Panc1 (cell line): ENCODE results near the gene ACIN1. TPM values are rescaled to one million over a fixed set of nuclear protein-coding genes. Genes with fewer than 3 reads are reported as not detected.

Experiments
- ATAC-seq: fragments of 200-7000 bp; cut with Tn5 transposase; 2 replicates; pipeline ENCODE4 v1.9.1; 2020; ENCODE audit warnings: mild to moderate bottlenecking, moderate library complexity
- BruUV-seq: library from RNA; stranded (reverse); fragments of 400-500 nt; replicated peaks from 2 replicates; lab custom pipeline; 2021; lab: Mats Ljungman, UMichigan
- CTCF ChIA-PET: fragments of 300-600 bp; sonication (Branson Sonifier 250); formaldehyde crosslinking; loops from one replicate; lab custom pipeline; 2022; ENCODE audit warnings: antibody characterized with exemption; lab: Charles Lee
- POLR2A ChIA-PET: fragments of 300-600 bp; sonication (Branson Sonifier 250); formaldehyde crosslinking; loops from one replicate; lab custom pipeline; 2022; ENCODE audit warnings: antibody characterized with exemption; lab: Charles Lee
- DNase-seq: peaks from one replicate; pipeline ENCODE4 v3.0.0-alpha.2; 2010; ENCODE audit warnings: low read depth, low spot score
- H3K27ac ChIP-seq: 2 replicates; pipeline ENCODE4 v1.5.1; 2011; ENCODE audit warnings: mild to moderate bottlenecking, low read length, inconsistent platforms
- H3K27me3 ChIP-seq: fragments of 200-500 bp; sonication (Bioruptor generic); 2 replicates; pipeline ENCODE4 v1.6.0; 2014; ENCODE audit warnings: low read length, inconsistent platforms; ENCODE audit not compliant: control insufficient read depth, insufficient read depth
- H3K36me3 ChIP-seq: fragments of 200-500 bp; sonication (Bioruptor generic); 2 replicates; pipeline ENCODE4 v1.5.1; 2014; ENCODE audit warnings: inconsistent platforms, mild to moderate bottlenecking, low read length, moderate library complexity; ENCODE audit not compliant: control insufficient read depth, insufficient read depth
- H3K4me1 ChIP-seq: 2 replicates; pipeline ENCODE4 v1.5.1; 2011; ENCODE audit warnings: inconsistent platforms, mild to moderate bottlenecking, low read length, moderate library complexity; ENCODE audit not compliant: control insufficient read depth, insufficient read depth
- H3K4me3 ChIP-seq, 2 experiments: 2 replicates each; pipeline ENCODE4 v1.5.1; 2011 to 2012; ENCODE audit warnings: low read depth in 2 of 2, low read length in 2 of 2, mild to moderate bottlenecking in 2 of 2, inconsistent platforms in 1 of 2, moderate library complexity in 1 of 2
- H3K9me3 ChIP-seq: fragments of 200-500 bp; sonication (Bioruptor generic); 2 replicates; pipeline ENCODE4 v1.5.1; 2014; ENCODE audit warnings: low read depth, mild to moderate bottlenecking, inconsistent platforms, low read length, moderate library complexity; ENCODE audit not compliant: control insufficient read depth, insufficient read depth
- CTCF ChIP-seq: fragments of 450-650 bp; IDR thresholded peaks from 2 replicates; pipeline ENCODE4 v1.5.1; 2017; ENCODE audit warnings: mild to moderate bottlenecking
- POLR2AphosphoS5 ChIP-seq: IDR thresholded peaks from 2 replicates; pipeline ENCODE4 v1.6.1; 2012; ENCODE audit warnings: mild to moderate bottlenecking, low read depth, low read length, moderate library complexity
- SIN3A ChIP-seq: IDR thresholded peaks from 2 replicates; pipeline ENCODE4 v1.6.1; 2012; ENCODE audit warnings: low read depth, mild to moderate bottlenecking, low read length, moderate library complexity, borderline replicate concordance; ENCODE audit not compliant: insufficient read depth
- TCF7L2 ChIP-seq: IDR thresholded peaks from 2 replicates; pipeline ENCODE4 v1.6.1; 2011; ENCODE audit warnings: mild to moderate bottlenecking, low read depth, low read length, inconsistent platforms
- in situ Hi-C: cut with HindIII; loops from 2 replicates; pipeline ENCODE4 v1.10.0; 2016; ENCODE audit warnings: low sequenced_read_pairs, low pct_unique_long_range_greater_than_20kb
- intact Hi-C: fragments of 100-400 bp; cut with micrococcal nuclease; formaldehyde crosslinking; loops from one replicate; pipeline ENCODE4 v1.10.0; 2022; ENCODE audit not compliant: unreplicated experiment
- total RNA-seq: library from RNA; stranded (reverse); gene quantifications from one replicate; pipeline ENCODE4 v1.2.1, GENCODE V29; 2021; ENCODE audit not compliant: unreplicated experiment
- TF ChIP-seq, protein P1 (sequence below), 2 experiments: IDR thresholded peaks; 2 replicates each; pipeline ENCODE4 v1.6.1; 2011 to 2012; ENCODE audit warnings: low read depth in 2 of 2, control low read depth in 1 of 2, low read length in 1 of 2, mild to moderate bottlenecking in 1 of 2, moderate library complexity in 1 of 2; ENCODE audit not compliant: insufficient read depth in 1 of 2

The ACIN1 gene
- total RNA-seq, 1 experiment from 2014 or later: 162 TPM

DNA sequence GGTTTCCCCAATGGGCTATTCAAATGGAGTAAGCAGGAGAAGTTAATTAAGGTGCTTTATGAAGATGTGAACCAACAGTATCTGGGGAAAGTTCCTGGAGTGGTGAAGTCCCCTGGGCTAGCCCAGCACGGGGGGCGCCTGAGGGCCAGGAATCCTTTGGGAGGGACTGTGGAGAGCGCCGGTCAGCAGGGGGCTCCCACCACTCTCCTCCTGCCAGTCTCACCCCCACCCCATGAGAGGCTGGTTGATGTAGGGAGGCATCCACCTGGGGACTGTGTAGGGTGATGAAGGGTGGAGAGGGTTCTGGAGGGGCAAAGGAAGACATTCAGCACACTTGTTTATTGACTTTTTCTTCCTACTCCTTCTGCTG lies 19.7 kb upstream of the ACIN1 start:
- Histone ChIP-seq H3K36me3 (no peaks in the 10 kb centered on the region), H3K27ac (no peak overlapping the region), H3K4me3 (no peak overlapping the region), H3K9me3 (no peaks in the 10 kb centered on the region), H3K4me1 (no peaks in the 10 kb centered on the region), H3K27me3 (no peaks in the 10 kb centered on the region; the same call in 1 of the 2 replicates)
- no peak for TF ChIP-seq SIN3A
- no peak for TF ChIP-seq TCF7L2
- TF ChIP-seq POLR2AphosphoS5: no peak
- TF ChIP-seq CTCF: no peak
- TF ChIP-seq, protein P1, sequence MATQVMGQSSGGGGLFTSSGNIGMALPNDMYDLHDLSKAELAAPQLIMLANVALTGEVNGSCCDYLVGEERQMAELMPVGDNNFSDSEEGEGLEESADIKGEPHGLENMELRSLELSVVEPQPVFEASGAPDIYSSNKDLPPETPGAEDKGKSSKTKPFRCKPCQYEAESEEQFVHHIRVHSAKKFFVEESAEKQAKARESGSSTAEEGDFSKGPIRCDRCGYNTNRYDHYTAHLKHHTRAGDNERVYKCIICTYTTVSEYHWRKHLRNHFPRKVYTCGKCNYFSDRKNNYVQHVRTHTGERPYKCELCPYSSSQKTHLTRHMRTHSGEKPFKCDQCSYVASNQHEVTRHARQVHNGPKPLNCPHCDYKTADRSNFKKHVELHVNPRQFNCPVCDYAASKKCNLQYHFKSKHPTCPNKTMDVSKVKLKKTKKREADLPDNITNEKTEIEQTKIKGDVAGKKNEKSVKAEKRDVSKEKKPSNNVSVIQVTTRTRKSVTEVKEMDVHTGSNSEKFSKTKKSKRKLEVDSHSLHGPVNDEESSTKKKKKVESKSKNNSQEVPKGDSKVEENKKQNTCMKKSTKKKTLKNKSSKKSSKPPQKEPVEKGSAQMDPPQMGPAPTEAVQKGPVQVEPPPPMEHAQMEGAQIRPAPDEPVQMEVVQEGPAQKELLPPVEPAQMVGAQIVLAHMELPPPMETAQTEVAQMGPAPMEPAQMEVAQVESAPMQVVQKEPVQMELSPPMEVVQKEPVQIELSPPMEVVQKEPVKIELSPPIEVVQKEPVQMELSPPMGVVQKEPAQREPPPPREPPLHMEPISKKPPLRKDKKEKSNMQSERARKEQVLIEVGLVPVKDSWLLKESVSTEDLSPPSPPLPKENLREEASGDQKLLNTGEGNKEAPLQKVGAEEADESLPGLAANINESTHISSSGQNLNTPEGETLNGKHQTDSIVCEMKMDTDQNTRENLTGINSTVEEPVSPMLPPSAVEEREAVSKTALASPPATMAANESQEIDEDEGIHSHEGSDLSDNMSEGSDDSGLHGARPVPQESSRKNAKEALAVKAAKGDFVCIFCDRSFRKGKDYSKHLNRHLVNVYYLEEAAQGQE (IDR thresholded peaks at IDR 0.05; ENCODE audit: insufficient read depth in 1 of 2, low read depth in 2 of 2, low read length in 1 of 2): no peak
- ChIA-PET POLR2A (no interaction called here), CTCF (no interaction called here)
- no peak for DNase-seq
- no TSS peak for BruUV-seq
- intact Hi-C loops: no loop called here
- no peak for ATAC-seq
- in situ Hi-C loops: no loop called here

- BruUV-seq: no TSS peak
- no peak for TF ChIP-seq POLR2AphosphoS5
- TF ChIP-seq CTCF: no peak
- TF ChIP-seq, protein P1 (IDR thresholded peaks at IDR 0.05; ENCODE audit: insufficient read depth in 1 of 2, low read depth in 2 of 2, low read length in 1 of 2): no peak
- TF ChIP-seq SIN3A: no peak
- TF ChIP-seq TCF7L2: no peak
- H3K27ac ChIP-seq: no peak overlapping the region
- H3K4me1 ChIP-seq: no peaks in the 10 kb centered on the region
- no peak overlapping the region for H3K4me3 ChIP-seq
- ATAC-seq (no peak), DNase-seq (no peak)
- H3K27me3 ChIP-seq: no peaks in the 10 kb centered on the region; the same call in 1 of the 2 replicates
- ChIA-PET CTCF (no interaction called here), POLR2A (no interaction called here)
- H3K9me3 ChIP-seq: no peaks in the 10 kb centered on the region
- in situ Hi-C loops (no loop called here), intact Hi-C loops (no loop called here)
- no peaks in the 10 kb centered on the region for H3K36me3 ChIP-seq
Measured at GRCh38 chr14:23114120-23114458, 19.2 kb upstream of the ACIN1 start.
